ENCODE data around the gene OR2T8. TPM values are rescaled to one million over a fixed set of nuclear protein-coding genes. Genes with fewer than 3 reads are reported as not detected.

OR2T8 gene
- total and polyA plus RNA-seq, 2 of the 4 experiments (the other 2 are of a cell fraction): not detected

DNA sequence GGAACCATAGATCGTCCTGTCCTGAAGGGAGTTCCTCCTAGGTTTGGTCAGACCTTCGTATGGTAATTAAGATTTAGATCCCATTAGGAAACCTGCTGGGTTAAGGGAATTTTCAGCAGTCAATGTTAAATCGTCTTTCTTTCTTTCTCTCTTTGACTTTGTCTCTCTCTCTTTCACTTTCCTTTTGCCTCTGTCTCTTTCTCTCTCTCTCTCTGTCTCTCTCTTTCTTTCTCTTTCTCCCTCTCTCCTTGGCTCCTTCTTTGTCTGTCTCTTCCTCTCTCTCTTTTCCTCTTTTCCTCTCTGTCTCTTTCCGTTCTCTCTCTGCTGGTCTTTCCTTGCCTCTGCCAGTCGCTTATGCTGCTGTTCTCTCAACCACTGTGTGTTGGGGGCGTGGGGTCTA is 15.9 kb upstream of the OR2T8 start:
- H3K9ac ChIP-seq (ENCODE audit: low read depth, low read length): no peak overlapping the region
- ATAC-seq (ENCODE audit: low read depth) (no peak), DNase-seq (no peak)
- no peak overlapping the region for H3K27ac ChIP-seq (ENCODE audit: insufficient read depth, low read length)
- no peaks in the 10 kb centered on the region for H3K4me1 ChIP-seq (ENCODE audit: control insufficient read depth, insufficient read depth, low read length)
- no peaks in the 10 kb centered on the region for H4K20me1 ChIP-seq (ENCODE audit: insufficient read depth, low read length)
- no peak overlapping the region for H3K56ac ChIP-seq (ENCODE audit: extremely low read depth, insufficient read depth, low read length)
- no peak overlapping the region for H2BK120ac ChIP-seq (ENCODE audit: low read depth, low read length)
- no peak overlapping the region for H4K5ac ChIP-seq (ENCODE audit: low read depth, low read length)
- no TSS peak for BruUV-seq (replicated peaks)
- no peak overlapping the region for H4K91ac ChIP-seq (ENCODE audit: insufficient read depth, low read depth, low read length)
- H3K14ac ChIP-seq (replicated peaks; ENCODE audit: low read depth, low read length): no peak overlapping the region
- dilution Hi-C loops (cut with HindIII; ENCODE audit: low sequenced_read_pairs, unreplicated experiment) (no loop called here), in situ Hi-C loops (cut with MboI; ENCODE audit: low sequenced_read_pairs) (no loop called here), intact Hi-C loops (cut with micrococcal nuclease) (no loop called here)
- H4K8ac ChIP-seq (ENCODE audit: low read depth in 2 of 2, low read length in 2 of 2): no peak overlapping the region
- no peak overlapping the region for H2AFZ ChIP-seq (replicated peaks; ENCODE audit: low read length, poor library complexity)
- H3K18ac ChIP-seq (ENCODE audit: low read depth, low read length): no peak overlapping the region
- peaks cover 9% of the 10 kb centered on the region for H3K9me3 ChIP-seq (ENCODE audit: control insufficient read depth, insufficient read depth, low read length)
- no peak overlapping the region for H2BK15ac ChIP-seq (ENCODE audit: low read depth, low read length)
- ChIA-PET CTCF (no interaction called here), POLR2A (ENCODE audit: unreplicated experiment) (no interaction called here)
- no peak overlapping the region for H3K4ac ChIP-seq (ENCODE audit: low read depth, low read length)
- no peak overlapping the region for H2BK20ac ChIP-seq (ENCODE audit: low read depth, low read length)
- H3K36me3 ChIP-seq (ENCODE audit: control insufficient read depth, insufficient read depth, low read length): no peaks in the 10 kb centered on the region
- H3K23ac ChIP-seq (ENCODE audit: low read depth, low read length): no peak overlapping the region
- H2AK5ac ChIP-seq (ENCODE audit: low read depth, low read length): no peak overlapping the region
- H2AK9ac ChIP-seq (replicated peaks; ENCODE audit: low read depth, low read length, poor library complexity): no peak overlapping the region
- H3K27me3 ChIP-seq (ENCODE audit: control insufficient read depth, insufficient read depth, low read length): no peaks in the 10 kb centered on the region
- no peaks in the 10 kb centered on the region for H3K79me1 ChIP-seq (ENCODE audit: low read depth in 1 of 2, low read length in 2 of 2)
- H3K4me2 ChIP-seq (ENCODE audit: low read depth, low read length): no peak overlapping the region
- H3K4me3 ChIP-seq (ENCODE audit: insufficient read depth, low read depth, low read length): no peak overlapping the region
- H3K9me1 ChIP-seq (ENCODE audit: insufficient read depth, low read length): no peaks in the 10 kb centered on the region
- no peak for TF ChIP-seq BHLHE40 (IDR thresholded peaks at IDR 0.05; ENCODE audit: low read depth, low read length)
- TF ChIP-seq USF2 (IDR thresholded peaks at IDR 0.05; ENCODE audit: low read depth, low read length): no peak
- TF ChIP-seq MXI1 (IDR thresholded peaks at IDR 0.05; ENCODE audit: borderline replicate concordance, low read depth, low read length): no peak
- TF ChIP-seq MAZ (IDR thresholded peaks at IDR 0.05; ENCODE audit: borderline replicate concordance, low read depth, low read length): no peak
- TF ChIP-seq FOS (IDR thresholded peaks at IDR 0.05; ENCODE audit: low read depth, low read length): no peak
- TF ChIP-seq NFE2L2 (IDR thresholded peaks at IDR 0.05; ENCODE audit: low read depth, low read length): no peak
- TF ChIP-seq RFX5 (IDR thresholded peaks at IDR 0.05; ENCODE audit: low read depth, low read length): no peak
- TF ChIP-seq RAD21 (IDR thresholded peaks at IDR 0.05; ENCODE audit: low read length): no peak
- no peak for TF ChIP-seq POLR2A (IDR thresholded peaks at IDR 0.05; ENCODE audit: low read depth, low read length)
- TF ChIP-seq, protein P1, sequence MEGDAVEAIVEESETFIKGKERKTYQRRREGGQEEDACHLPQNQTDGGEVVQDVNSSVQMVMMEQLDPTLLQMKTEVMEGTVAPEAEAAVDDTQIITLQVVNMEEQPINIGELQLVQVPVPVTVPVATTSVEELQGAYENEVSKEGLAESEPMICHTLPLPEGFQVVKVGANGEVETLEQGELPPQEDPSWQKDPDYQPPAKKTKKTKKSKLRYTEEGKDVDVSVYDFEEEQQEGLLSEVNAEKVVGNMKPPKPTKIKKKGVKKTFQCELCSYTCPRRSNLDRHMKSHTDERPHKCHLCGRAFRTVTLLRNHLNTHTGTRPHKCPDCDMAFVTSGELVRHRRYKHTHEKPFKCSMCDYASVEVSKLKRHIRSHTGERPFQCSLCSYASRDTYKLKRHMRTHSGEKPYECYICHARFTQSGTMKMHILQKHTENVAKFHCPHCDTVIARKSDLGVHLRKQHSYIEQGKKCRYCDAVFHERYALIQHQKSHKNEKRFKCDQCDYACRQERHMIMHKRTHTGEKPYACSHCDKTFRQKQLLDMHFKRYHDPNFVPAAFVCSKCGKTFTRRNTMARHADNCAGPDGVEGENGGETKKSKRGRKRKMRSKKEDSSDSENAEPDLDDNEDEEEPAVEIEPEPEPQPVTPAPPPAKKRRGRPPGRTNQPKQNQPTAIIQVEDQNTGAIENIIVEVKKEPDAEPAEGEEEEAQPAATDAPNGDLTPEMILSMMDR (conservative IDR thresholded peaks at IDR 0.05; ENCODE audit: low read depth, low read length): no peak
- no peak for TF ChIP-seq CEBPB (IDR thresholded peaks at IDR 0.05; ENCODE audit: low read depth, low read length)
- TF ChIP-seq MAFK (IDR thresholded peaks at IDR 0.05; ENCODE audit: low read depth, low read length): no peak
- no peak for TF ChIP-seq SMC3 (IDR thresholded peaks at IDR 0.05; ENCODE audit: low read depth, low read length)
- no peak overlapping the region for H2BK5ac ChIP-seq (ENCODE audit: low read depth, low read length, poor library complexity, severe bottlenecking)
- WGBS, 2 experiments (ENCODE audit: extremely low coverage in 2 of 2, insufficient read length in 1 of 2): 0% methylated on average over 1 of the region's 6 CpGs; no CpG with 5 or more reads in 1 of the 2 experiments

All from IMR-90 (cell line).